ENCODE measurements around the gene ACTMAP.
"Not testable (repeated sequence)": the region's sequence is repeated elsewhere in the genome, so short reads cannot be mapped to it uniquely, and the experiment has no call there.

Gene ACTMAP

GRCh38 chr19:40742886-40743285 lies 7.4 kb downstream of the ACTMAP start:
- no peak for DNase-seq

GRCh38 chr19:40742477-40742876 lies 7.8 kb downstream of the ACTMAP start:
- DNase-seq, result no peak

GRCh38 chr19:40741527-40742390 lies 8.5 kb downstream of the ACTMAP start:
- DNase-seq, result no peak

GRCh38 chr19:40740747-40741146 lies 9.5 kb downstream of the ACTMAP start:
- DNase-seq, result no peak

GRCh38 chr19:40739871-40740703 lies 10.2 kb downstream of the ACTMAP start:
- DNase-seq, result no peak

- no peak for DNase-seq
Observed at GRCh38 chr19:40739030-40739839, 11.0 kb downstream of the ACTMAP start.

- no peak for DNase-seq
Observed at GRCh38 chr19:40737102-40737644, 13.1 kb downstream of the ACTMAP start.

GRCh38 chr19:40736661-40737060 lies 13.6 kb downstream of the ACTMAP start:
- DNase-seq, result no peak

- no peak for DNase-seq
Observed at GRCh38 chr19:40735013-40735771, 15.1 kb downstream of the ACTMAP start.

GRCh38 chr19:40733149-40733548 lies 17.1 kb downstream of the ACTMAP start:
- DNase-seq, result no peak

GRCh38 chr19:40732304-40732703 lies 18.0 kb downstream of the ACTMAP start:
- DNase-seq, result not testable (repeated sequence)

- DNase-seq, result not testable (repeated sequence)
Observed at GRCh38 chr19:40730065-40730464, 20.2 kb downstream of the ACTMAP start.

- no peak for DNase-seq
Observed at GRCh38 chr19:40726279-40726678, 24.0 kb downstream of the ACTMAP start.

GRCh38 chr19:40724855-40725254 lies 25.4 kb downstream of the ACTMAP start:
- no peak for DNase-seq

GRCh38 chr19:40724315-40724714 lies 26.0 kb downstream of the ACTMAP start:
- no peak for DNase-seq

GRCh38 chr19:40723661-40724254 lies 26.5 kb downstream of the ACTMAP start:
- no peak for DNase-seq

GRCh38 chr19:40721936-40722661 lies 28.2 kb downstream of the ACTMAP start:
- DNase-seq, result no peak

- no peak for DNase-seq
Observed at GRCh38 chr19:40721140-40721486, 29.2 kb downstream of the ACTMAP start.

GRCh38 chr19:40719414-40719894 lies 30.8 kb downstream of the ACTMAP start:
- no peak for DNase-seq

GRCh38 chr19:40718774-40719391 lies 31.4 kb downstream of the ACTMAP start:
- DNase-seq, result no peak

All from NCI-H510A (cell line).